HL-60 (cell line): Measurements from ENCODE around the gene SMTNL2.
A peak's percentile ranks its signal among the peaks of the same experiment; 100 is the strongest.

ENCODE experiments used
- DNase-seq, 2 experiments: peaks; one replicate each; pipeline ENCODE4 v3.0.0-alpha.2; 2010 to 2020; ENCODE audit warnings: low read depth in 1 of 2, low spot score in 1 of 2
- H3K27ac ChIP-seq: fragments of 250-450 bp; sonication (Bioruptor Pico); replicated peaks from 2 replicates; pipeline ENCODE4 v1.5.1; 2020; ENCODE audit warnings: mild to moderate bottlenecking, moderate library complexity
- H3K27me3 ChIP-seq: fragments of 250-450 bp; sonication (Bioruptor Pico); 2 replicates; pipeline ENCODE4 v1.5.1; 2021; ENCODE audit warnings: mild to moderate bottlenecking, moderate library complexity; ENCODE audit not compliant: insufficient read depth, poor library complexity, severe bottlenecking
- H3K4me3 ChIP-seq: replicated peaks from 2 replicates; pipeline ENCODE4 v1.5.1; 2011; ENCODE audit warnings: mild to moderate bottlenecking, control low read depth, low read length; ENCODE audit not compliant: insufficient read depth
- CTCF ChIP-seq: IDR thresholded peaks from one replicate; pipeline ENCODE4 v1.5.1; 2011; ENCODE audit warnings: low read length, control low read depth, inconsistent platforms; ENCODE audit not compliant: insufficient read depth
- GABPA ChIP-seq: IDR thresholded peaks from 2 replicates; pipeline ENCODE4 v1.6.1; 2012; ENCODE audit warnings: low read depth
- POLR2AphosphoS5 ChIP-seq: IDR thresholded peaks from 2 replicates; pipeline ENCODE4 v1.6.1; 2012; ENCODE audit warnings: low read depth
- REST ChIP-seq: IDR thresholded peaks from 2 replicates; pipeline ENCODE4 v1.6.1; 2012; ENCODE audit warnings: low read depth; ENCODE audit not compliant: insufficient replicate concordance
- SPI1 ChIP-seq: IDR thresholded peaks from 2 replicates; pipeline ENCODE4 v1.6.1; 2012; ENCODE audit warnings: low read depth, mild to moderate bottlenecking, borderline replicate concordance

Gene SMTNL2

GRCh38 chr17:4551141-4551540 is 33.2 kb upstream of the SMTNL2 start:
- no peak overlapping the region for H3K4me3 ChIP-seq
- DNase-seq: peak in 1 of 2 experiments; percentile 29
- TF ChIP-seq GABPA (no peak), POLR2AphosphoS5 (no peak), SPI1 (no peak), CTCF (no peak), REST (no peak)
- H3K27me3 ChIP-seq: no peaks in the 10 kb centered on the region
- H3K27ac ChIP-seq: no peak overlapping the region

GRCh38 chr17:4551796-4552525 is 32.4 kb upstream of the SMTNL2 start:
- H3K27ac ChIP-seq: no peak overlapping the region
- TF ChIP-seq REST (no peak), GABPA (no peak), POLR2AphosphoS5 (no peak), CTCF (no peak), SPI1 (no peak)
- no peak for DNase-seq
- no peak overlapping the region for H3K4me3 ChIP-seq
- no peaks in the 10 kb centered on the region for H3K27me3 ChIP-seq

GRCh38 chr17:4553669-4554068 is 30.7 kb upstream of the SMTNL2 start:
- no peak for DNase-seq
- Histone ChIP-seq H3K4me3 (peak overlapping the region; percentile 89), H3K27ac (no peak overlapping the region; the same call in 1 of the 2 replicates), H3K27me3 (no peaks in the 10 kb centered on the region)
- no peak for TF ChIP-seq CTCF
- TF ChIP-seq SPI1: no peak
- TF ChIP-seq REST: no peak
- no peak for TF ChIP-seq POLR2AphosphoS5
- TF ChIP-seq GABPA: no peak
